Inferior parietal cortex (tissue), 1 donor: ENCODE results near the gene TYW1B.
"Not testable (repeated sequence)": the region's sequence is repeated elsewhere in the genome, so short reads cannot be mapped to it uniquely, and the experiment has no call there.

Experiments
- DNase-seq: peaks from one replicate; pipeline ENCODE4 v3.0.0-alpha.2; 2016; ENCODE audit errors: extremely low spot score

TYW1B gene

DNA sequence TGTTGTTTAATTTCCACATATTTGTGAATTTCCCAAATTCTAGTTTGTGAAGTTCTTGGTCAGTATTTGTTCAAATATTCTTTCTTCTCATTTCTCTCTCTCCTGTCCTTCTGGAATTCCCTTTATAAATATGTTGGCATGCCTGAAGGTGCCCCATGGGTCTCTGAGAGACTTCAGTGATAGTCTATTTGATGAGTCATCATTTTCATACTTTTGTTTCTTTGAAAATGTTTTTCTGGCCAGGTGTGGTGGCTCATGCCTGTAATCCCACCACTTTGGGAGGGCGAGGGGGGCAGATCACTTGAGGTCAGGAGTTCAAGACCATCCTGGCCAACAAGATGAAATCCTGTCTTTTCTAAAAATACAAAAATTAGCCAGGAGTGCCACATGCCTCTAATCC lies 127.5 kb downstream of the TYW1B start:
- not testable (repeated sequence) for DNase-seq

DNA sequence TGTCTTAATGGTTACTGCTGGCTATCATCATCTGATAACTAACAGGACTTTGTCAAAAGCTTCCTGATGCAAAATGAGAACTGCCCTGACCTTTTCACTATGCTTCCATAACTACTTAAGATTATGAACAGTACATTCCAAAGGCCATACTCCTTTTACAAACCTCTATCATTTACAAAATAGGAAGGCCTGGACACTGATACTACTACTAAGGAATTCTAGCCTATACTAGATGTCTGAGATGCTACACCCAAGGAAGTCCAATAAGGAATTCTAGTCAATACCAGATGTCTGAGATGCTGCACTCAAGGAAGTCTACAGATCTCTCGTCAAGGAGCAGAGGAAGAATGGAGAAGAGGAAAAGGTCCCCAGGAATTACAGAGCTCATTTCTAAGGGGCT lies 130.9 kb downstream of the TYW1B start:
- not testable (repeated sequence) for DNase-seq

DNA sequence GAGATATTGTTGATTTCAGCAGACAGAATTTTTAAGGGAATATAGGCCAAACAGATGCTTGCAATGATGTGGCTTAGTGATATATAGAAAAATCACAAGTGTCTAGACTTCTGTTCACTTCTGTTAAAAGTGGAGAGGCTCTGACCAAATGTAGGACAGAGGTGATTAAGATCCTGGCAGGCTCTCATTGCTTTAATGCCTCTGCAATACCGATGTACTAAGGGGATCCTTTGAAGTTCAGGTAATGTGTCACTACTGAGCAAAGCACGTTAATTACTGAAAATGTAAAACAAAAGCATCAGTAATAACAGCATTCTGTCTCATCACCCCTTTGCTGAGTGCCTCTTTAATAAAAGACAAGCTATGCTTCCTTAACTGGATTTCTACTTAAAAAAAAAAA lies 131.4 kb downstream of the TYW1B start:
- DNase-seq, result not testable (repeated sequence)

DNA sequence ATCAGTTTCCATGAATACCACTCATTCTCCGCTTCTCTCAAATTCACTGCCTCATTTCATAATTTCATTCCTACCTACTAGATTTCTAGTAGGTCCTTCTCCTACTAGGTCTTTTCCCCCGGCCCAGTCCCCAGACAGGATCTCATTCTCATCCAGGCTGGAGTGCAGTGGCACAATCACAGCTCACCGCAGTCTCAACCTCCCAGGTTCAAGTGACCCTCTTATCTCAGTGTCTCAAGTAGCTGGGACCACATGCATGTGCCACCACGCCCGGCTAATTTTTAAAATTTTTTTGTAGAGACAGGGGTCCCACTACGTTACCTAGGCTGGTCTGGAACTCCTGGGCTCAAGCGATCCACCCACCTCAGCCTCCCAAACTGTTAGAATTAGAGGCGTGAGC lies 132.5 kb downstream of the TYW1B start:
- not testable (repeated sequence) for DNase-seq

DNA sequence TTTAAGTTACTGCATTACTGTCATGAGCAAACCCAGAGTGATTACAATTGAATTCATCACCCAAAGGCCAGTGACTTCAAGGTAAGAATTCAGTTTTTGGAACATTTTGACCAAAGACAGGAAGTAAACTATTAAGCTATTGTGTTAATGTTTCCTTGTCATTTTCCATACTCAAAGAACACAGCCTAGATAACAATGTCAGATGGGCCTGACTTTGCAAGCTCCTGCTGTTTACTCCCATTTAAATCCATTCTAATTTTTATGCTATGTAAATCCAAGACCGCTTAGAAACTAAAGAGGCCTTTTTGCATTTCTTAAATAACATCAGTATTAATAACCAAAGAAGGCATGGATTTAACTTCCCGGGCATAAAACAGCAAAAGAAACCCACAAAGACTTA lies 136.6 kb downstream of the TYW1B start:
- not testable (repeated sequence) for DNase-seq

DNA sequence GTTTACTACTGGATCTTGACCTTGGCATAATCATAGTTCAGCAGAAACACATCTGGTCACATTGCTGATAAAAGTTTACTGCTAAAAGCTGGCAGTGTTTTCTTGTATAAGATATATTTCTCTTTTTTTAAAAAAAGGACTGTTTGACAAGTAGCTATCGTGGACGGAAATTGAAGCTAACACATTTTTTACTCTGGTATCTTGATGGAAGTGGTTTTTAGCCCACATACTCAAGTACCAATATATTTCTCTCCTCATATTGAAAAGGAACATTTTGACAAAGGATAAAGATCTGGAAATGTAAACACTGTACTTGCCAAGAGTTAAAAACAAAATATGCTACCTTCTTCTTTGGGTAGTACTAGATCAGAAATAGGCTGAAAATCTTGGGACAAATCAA lies 137.8 kb downstream of the TYW1B start:
- DNase-seq, result not testable (repeated sequence)

DNA sequence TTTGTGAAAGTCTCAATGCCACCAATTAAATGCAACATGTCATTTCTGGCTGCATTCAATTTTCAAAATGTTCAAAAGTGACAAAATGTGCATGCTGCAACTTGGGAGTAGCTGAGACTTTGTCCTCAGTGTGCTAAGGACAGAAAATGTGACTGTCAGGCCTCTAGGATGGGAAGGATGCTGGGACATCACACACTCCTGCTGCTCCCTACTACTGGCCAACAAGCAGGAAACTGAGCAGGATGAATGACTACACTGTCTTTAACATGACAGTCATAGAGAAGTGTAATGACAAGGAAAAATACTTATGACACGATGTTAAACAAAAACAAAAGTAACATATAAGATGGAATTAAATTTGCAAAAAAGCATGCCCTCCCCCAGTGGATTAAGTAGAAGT lies 138.7 kb downstream of the TYW1B start:
- DNase-seq, result not testable (repeated sequence)

DNA sequence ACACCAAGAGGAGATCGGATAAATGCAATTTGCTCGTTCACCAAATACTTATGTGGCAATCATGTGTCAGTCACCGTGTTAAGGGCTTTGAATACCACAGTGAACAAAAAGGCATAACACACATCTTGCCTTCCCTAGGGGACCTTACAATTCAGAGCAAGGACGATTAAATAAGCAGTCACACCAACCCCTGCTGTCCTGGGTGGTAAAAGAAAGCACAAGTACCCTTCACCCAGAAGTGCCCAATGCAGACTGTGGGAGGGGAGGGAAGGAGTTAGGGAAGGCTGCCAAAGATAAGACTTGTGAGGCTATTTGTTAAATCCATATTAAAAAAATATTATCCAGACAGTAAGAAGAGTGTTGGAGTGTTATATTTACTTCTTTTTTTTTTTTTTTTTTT lies 146.8 kb downstream of the TYW1B start:
- DNase-seq, result not testable (repeated sequence)

DNA sequence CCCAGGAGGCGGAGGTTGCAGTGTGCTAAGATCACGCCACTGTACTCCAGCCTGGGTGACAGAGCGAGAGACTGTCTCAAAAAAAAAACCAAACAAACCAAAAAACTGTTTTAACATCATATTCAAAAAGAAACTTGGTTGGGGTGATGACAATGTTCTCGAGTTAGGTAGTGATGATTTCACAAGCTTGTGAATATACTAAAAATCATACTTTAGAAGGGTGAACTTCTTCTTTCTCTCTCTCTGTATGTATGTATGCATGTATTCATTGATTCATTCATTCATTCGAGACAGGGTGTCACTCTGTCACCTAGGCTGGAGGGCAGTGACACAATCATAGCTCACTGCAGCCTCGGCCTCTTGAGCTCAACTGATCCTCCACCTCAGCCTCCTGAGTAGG lies 151.1 kb downstream of the TYW1B start:
- not testable (repeated sequence) for DNase-seq

DNA sequence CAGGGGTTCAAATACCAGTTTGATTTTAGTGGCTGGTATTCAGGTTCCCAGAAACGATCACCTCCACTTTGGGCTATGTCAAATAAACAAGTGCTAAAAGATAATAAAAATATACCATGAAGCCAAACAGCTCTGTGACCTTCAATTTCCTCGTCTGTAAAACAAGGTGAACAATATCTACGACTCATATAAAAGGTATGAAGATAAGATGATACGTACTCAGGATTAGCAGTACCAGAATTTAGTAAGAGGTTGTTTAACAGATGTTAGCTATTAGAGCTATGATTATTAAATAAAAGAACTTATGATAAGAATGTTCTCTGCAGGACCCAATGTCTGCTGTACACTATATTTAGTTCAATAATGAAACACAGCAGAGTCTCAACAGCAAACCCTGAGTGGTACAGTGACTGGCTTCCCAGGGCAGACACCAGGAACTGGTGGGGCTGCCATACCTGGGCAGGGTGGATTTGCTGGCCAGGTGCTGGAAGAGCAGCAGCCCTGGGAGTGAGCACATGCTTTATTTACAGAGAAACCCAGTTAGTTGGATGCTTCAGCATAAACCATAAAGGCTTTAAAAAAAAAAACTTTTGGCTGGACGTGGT lies 151.8 kb downstream of the TYW1B start:
- not testable (repeated sequence) for DNase-seq

DNA sequence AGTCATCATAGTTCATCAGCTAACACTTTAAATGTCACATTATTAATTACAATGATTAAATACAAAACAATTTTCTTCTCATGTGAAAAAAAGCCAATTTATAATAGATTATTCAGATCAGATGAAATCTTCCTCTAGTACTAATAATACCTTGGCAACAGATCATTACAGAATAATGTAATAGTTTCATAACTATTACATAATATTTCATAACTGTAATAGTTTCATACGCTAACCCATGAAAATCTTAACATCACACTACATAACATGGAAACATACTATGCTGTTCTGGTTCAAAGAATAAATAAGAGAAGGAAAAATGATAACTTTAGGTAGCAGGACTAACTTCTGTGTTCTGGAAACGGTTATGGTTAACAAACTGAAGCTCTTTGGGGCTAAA lies 152.3 kb downstream of the TYW1B start:
- not testable (repeated sequence) for DNase-seq

DNA sequence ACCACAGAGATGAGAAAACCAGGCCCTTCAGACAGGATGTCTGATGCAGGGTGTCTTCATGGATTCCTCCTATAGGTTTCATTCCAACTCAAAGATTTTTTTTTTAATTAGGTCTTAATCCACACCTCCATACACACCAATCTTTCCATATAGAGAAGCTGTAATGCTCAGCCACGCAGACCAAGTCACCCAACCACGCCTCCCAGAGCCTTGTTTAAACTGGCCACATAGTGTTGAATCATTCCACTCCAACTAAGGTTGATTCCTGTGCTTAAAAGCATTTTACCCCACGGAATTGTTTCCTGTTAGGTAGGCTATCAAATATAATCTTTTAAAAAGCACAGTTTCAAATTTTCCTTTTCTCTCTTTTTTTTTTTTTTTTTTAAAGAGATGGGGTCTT lies 153.6 kb downstream of the TYW1B start:
- DNase-seq, result no peak

DNA sequence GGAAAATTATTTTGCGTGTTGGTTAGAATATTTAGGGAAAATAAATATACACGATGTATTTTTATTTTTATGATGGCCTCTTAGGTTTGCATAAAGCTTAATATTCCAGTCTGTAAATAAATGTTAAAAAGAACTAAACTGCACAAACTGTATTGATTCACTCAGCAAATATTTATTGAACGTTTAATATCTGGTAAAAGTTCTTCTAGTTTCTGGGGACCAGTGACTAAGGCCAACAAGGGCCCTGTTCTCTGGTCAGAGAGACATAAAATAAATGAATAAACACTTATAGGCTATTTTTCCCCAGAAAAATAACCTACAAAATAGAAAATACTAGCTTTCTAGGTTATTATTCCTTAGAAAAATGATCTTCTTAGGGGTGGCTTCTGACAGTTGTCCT lies 157.2 kb downstream of the TYW1B start:
- not testable (repeated sequence) for DNase-seq

DNA sequence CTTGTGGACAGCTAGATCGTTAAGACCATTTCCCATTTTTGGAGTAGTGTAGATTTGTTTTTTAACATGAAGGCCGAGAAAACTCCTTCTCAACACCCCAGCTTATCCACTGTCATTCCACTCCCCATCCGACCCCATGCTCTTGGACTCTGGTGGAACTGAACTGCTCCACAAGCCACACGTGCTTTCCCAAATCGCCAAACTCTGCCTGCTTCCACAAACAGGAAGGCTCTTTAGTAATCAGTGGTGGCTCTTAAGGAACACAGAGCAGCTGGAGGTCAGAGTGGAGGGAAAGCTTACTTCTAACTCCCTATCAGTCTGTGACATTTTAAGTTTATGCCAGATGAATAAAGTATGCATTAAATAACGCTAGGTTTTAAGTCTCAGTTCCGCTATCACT lies 159.6 kb downstream of the TYW1B start:
- DNase-seq, result not testable (repeated sequence)

DNA sequence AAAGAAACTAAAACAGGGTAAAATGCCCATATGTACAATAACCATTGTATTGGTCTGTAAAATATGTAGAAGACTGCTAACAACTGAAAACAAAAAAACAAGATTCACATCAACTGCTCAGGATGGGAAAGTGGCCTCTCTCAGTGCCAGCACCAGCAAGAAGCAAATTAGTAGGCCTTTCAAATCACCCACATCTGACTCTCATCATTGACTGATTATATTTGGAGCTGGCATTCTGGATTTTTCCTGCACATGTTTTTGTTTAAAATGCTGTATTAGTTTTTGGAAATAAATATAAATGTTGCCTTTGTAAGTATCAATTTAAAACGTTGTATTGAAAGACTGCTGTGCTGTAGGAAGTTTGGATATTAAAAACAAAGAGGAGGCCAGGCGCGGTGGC lies 161.0 kb downstream of the TYW1B start:
- DNase-seq, result not testable (repeated sequence)

DNA sequence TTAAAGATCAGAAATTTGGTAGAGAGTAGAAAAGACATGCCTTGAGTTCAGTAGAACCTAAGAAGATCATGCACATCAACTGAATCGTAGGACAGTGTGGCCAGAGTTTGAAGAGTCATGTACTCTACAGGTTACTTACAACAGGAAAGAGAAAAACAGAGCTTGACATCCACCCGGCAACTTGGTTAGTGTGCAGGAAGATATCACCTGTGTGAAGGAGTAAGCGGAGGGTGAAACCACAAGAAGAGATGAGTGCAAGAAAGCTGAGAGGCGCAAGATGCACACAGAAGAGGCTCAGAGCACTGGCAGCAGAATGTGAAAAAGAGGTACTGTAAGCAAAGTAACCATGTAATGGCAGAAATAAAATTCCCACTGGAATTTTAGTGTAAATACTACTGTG lies 179.4 kb downstream of the TYW1B start:
- DNase-seq, result not testable (repeated sequence)

DNA sequence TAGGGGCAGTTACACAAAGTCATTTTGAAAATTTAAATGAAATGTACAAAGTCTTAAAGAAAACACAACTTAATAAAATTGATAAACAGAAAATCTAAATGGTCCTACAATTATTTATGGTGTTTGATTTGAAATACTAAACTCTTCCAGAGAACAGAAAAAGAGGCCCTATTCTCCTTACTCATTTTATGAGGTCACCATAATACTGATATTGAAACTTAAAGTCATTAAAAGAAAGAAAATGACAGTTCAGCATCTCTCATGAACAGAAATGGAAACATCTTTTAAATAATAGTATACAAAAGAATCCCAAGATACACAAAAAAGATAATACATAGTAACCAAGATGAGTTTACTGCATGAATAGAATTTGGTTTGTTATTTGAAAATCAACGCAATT lies 184.3 kb downstream of the TYW1B start:
- DNase-seq, result not testable (repeated sequence)

DNA sequence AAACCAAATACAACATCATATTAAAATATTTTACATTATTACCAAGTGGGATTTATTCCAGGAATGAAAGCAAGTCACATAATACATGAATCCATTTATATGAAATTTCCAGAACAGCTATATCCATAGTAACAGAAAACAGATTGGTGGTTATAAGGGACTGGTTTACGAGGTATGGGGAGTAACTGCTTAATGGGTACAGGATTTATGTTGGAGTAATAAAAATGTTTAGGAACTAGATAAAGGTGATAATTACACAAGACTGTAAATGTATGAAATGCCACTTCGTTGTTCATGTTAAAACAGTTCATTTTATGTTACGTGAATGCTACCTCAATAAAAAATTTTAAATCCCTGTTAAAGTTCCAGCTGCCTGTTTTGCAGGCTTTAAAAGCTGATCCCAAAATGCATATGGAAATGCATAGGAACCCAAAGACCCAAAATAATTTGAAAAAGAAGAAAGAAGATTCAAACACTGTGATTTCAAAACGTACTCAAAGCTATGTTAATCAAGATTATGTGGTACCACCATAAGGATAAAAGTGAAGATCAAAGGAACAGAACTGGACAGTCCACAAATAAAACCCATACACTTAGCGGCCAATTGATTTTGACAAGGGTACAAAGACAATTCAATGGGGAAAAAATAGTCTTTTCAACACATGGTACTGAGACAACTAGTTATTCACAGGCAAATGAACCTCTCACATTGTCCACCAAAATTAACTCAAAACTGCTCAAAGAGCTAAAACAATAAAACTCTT lies 186.3 kb downstream of the TYW1B start:
- not testable (repeated sequence) for DNase-seq

DNA sequence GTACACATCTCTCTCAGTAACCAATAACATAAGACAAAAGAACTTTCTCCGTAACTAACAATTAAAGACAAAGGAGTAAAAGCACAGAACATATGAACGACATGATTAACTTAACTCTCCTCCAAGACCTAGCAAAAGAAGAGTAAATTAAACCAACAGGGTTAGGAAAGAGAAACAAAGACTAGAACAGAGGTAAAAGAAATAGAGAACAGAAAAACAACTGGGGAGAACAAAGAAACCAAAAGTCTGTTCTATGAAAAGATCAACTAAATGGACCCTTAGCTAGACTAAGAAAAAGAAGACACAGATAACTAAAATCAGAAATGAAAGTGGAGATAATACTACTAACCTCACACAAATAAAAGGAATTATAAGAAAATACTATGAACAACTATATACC lies 187.3 kb downstream of the TYW1B start:
- not testable (repeated sequence) for DNase-seq

DNA sequence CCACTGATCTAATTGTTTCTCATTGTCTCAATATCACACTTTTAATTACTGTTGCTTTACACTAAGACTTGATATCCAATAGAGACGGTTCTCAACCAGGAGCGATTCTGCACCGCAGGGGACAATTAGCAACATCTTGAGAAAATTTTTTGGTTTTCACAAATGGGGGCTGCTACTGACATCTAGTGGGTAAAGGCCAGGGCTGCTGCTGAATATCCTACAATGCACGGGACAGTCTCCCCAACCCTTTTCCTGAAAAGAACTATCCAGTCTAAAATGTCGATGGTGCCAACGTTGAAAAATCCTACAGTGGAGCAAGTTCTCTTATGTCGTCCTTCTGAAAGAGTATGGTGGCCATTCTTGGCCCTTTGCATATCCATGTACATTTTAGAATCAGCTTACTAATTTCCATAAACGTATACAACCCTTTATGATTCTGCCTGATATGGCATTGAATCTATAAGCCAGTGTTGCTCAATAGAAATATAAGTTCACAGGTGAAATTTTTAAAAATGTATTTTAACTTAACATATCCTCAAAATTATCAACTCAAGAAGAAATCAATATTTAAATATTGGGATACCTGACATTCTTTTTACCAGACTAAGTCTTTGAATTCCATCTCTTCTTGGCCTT lies 192.6 kb downstream of the TYW1B start:
- DNase-seq, result not testable (repeated sequence)

DNA sequence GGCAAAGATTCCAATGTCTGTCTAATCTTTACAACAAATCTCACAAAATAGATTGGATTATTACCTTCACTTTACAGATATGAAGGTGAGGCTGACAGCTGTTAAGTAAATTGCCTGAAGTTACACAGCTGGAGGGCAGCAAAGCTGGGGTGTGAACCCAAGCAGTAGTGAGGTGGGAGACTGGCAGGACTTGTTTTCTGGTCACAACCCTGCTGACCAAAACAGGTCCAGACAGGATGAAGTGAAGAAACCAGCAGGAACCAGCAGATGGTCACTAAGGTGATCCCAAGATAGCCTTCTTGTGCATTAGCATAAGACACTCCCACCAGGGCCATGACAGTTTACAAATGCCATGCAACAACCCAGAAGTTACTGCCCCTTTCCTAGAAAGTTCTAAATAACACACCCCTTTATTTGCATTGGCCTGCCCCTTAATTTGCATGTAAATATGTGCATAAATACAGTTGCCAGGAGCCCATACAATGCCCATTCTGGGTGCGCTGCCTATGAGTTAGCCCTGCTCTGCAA lies 195.2 kb downstream of the TYW1B start:
- DNase-seq, result not testable (repeated sequence)

DNA sequence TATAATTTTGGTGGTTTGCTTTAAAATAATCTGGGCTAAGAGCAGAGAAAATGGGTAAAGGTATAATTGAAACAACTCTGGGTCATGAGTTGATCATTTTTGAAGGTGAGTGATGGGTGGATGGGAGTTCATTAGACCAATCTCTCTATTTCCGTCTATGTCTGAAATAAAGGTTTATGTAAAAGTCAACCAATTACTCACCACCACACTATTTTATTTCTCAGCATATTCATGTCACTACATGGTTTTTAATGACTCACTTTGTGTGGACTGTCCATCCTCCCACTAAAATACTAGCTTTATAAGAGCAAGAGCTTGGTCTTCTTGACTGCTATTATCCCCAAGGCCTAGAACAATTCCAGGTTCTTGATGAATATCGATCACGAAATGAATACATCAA lies 199.6 kb downstream of the TYW1B start:
- not testable (repeated sequence) for DNase-seq
